Colonic mucosa (tissue), 4 donors: ENCODE results near the gene AADACL3. TPM values are rescaled to one million over a fixed set of nuclear protein-coding genes. Genes with fewer than 3 reads are reported as not detected.
"Not testable (repeated sequence)": the region's sequence is repeated elsewhere in the genome, so short reads cannot be mapped to it uniquely, and the experiment has no call there.

Experiments
- DNase-seq: peaks from one replicate; pipeline ENCODE4 v3.0.0-alpha.2; 2020
- H3K27ac ChIP-seq: fragments of 200-600 bp; one replicate; pipeline ENCODE4 v1.8.0; 2021
- H3K27me3 ChIP-seq: fragments of 200-600 bp; one replicate; pipeline ENCODE4 v1.8.0; 2021
- H3K36me3 ChIP-seq: fragments of 200-600 bp; one replicate; pipeline ENCODE4 v1.8.0; 2021
- H3K4me1 ChIP-seq: fragments of 200-600 bp; one replicate; pipeline ENCODE4 v1.8.0; 2021; ENCODE audit warnings: mild to moderate bottlenecking
- H3K4me3 ChIP-seq: fragments of 200-600 bp; one replicate; pipeline ENCODE4 v1.8.0; 2021
- H3K9ac ChIP-seq, 2 donors: one replicate each; pipeline ENCODE4 v1.7.0; 2013; ENCODE audit warnings: control low read depth in 2 of 2, low read depth in 2 of 2, low read length in 2 of 2
- H3K9me3 ChIP-seq: fragments of 200-600 bp; one replicate; pipeline ENCODE4 v1.8.0; 2021
- CTCF ChIP-seq: fragments of 200-600 bp; IDR thresholded peaks from one replicate; pipeline ENCODE4 v1.8.0; 2022; ENCODE audit warnings: antibody characterized with exemption, mild to moderate bottlenecking
- intact Hi-C: fragments of 100-400 bp; cut with DNase I; formaldehyde crosslinking; loops from one replicate; pipeline ENCODE4 v1.14.1; 2022
- total RNA-seq, 2 donors: library from RNA; stranded (reverse); fragmentation: NEBNext Ultra II Directional in 1 of 2; extraction: Animal tissue kit (Norgen Biotek cat#: 25700) in 1 of 2; gene quantifications; one replicate each; pipeline ENCODE4 v1.2.1, GENCODE V29; 2021
- donor health status: healthy.
- donor health status: DM: no; HTN: no; CAD: no.
- donor health status: DM: no; HTN: no; CAD: no.

The AADACL3 gene
- total RNA-seq, 2 donors from 2014 or later, result not detected

DNA sequence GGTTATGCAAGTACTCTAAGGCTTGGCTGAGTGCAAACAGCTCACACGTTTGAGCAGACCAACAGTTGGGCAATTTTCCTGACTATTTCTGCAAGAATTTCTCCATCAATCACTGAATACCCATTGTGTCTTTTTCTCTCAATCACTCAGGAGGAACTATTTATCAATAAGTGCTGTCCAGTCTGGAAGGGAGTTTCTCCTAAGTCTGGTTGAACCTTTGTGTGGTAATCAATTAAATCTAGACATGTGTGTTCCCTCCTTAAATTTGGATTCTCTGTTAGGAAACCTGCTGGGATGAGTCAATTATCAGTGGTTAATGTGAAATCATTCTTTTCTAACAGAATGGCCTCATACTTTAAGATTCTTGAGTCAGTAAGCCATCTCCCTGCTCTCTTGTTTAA lies 6.8 kb upstream of the AADACL3 start:
- TF ChIP-seq CTCF, result no peak
- H3K4me3 ChIP-seq, result no peak overlapping the region
- no peak overlapping the region for H3K27ac ChIP-seq
- intact Hi-C loops, result no loop called here
- H3K36me3 ChIP-seq, result no peaks in the 10 kb centered on the region
- no peaks in the 10 kb centered on the region for H3K9me3 ChIP-seq
- no peak for DNase-seq
- no peaks in the 10 kb centered on the region for H3K4me1 ChIP-seq
- H3K9ac ChIP-seq, result no peak overlapping the region
- no peaks in the 10 kb centered on the region for H3K27me3 ChIP-seq

GRCh38 chr1:12709696-12710095 lies 6.2 kb upstream of the AADACL3 start:
- H3K9me3 ChIP-seq, result no peaks in the 10 kb centered on the region
- no peak for TF ChIP-seq CTCF
- no peak for DNase-seq
- H3K4me3 ChIP-seq, result no peak overlapping the region
- H3K27me3 ChIP-seq, result no peaks in the 10 kb centered on the region
- H3K27ac ChIP-seq, result no peak overlapping the region
- no peaks in the 10 kb centered on the region for H3K4me1 ChIP-seq
- no peak overlapping the region for H3K9ac ChIP-seq
- intact Hi-C loops, result no loop called here
- H3K36me3 ChIP-seq, result no peaks in the 10 kb centered on the region

DNA sequence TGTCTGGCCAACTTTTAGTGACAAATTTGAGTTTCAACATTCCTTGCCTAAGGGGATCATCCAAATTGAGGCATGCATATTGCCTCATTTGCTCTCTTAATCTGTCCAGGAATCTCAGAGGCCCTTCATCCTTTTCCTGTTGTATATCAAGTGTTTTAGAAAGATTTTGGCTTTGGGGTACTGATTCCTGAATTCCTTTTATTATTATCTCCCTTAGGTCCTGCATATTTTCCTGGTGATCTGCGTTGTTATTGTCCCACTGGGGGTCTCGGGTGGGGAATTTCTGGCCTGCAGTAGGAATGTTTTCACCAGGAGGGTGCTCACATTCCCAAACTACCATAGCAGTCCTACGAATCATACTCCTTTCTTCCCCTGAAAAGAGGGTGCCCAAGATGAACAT lies 4.4 kb upstream of the AADACL3 start:
- no peak for TF ChIP-seq CTCF
- H3K4me3 ChIP-seq, result no peak overlapping the region
- H3K27ac ChIP-seq, result no peak overlapping the region
- H3K9me3 ChIP-seq, result no peaks in the 10 kb centered on the region
- no peaks in the 10 kb centered on the region for H3K27me3 ChIP-seq
- no peak overlapping the region for H3K9ac ChIP-seq
- intact Hi-C loops, result no loop called here
- no peaks in the 10 kb centered on the region for H3K4me1 ChIP-seq
- DNase-seq, result no peak
- H3K36me3 ChIP-seq, result no peaks in the 10 kb centered on the region

- H3K9ac ChIP-seq, result no peak overlapping the region
- H3K9me3 ChIP-seq, result no peaks in the 10 kb centered on the region
- DNase-seq, result no peak
- H3K4me3 ChIP-seq, result no peak overlapping the region
- no peak overlapping the region for H3K27ac ChIP-seq
- H3K4me1 ChIP-seq, result no peaks in the 10 kb centered on the region
- intact Hi-C loops, result no loop called here
- no peaks in the 10 kb centered on the region for H3K27me3 ChIP-seq
- H3K36me3 ChIP-seq, result no peaks in the 10 kb centered on the region
- no peak for TF ChIP-seq CTCF
Observed at GRCh38 chr1:12712076-12712475, 3.8 kb upstream of the AADACL3 start.

DNA sequence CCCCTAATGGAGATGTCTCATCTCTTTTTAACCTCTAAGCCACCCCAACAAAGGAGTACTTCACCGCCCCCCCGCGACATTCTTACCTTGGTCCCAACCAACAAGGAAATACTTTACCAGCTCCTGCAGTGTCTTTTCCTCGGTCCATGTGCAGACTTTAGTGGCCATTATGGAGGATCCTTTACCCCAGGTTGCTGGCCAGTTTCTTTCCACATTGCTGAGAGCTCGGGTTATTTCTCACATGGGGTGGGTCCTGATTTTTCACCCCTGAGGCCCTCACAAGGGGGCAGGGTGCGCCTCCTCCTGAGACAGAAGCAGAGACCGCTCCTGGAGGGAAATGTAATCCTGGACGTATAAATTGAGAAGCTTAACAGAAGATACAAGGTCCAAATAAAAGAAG lies 3.0 kb upstream of the AADACL3 start:
- H3K36me3 ChIP-seq, result no peaks in the 10 kb centered on the region
- H3K9me3 ChIP-seq, result no peaks in the 10 kb centered on the region
- H3K27ac ChIP-seq, result no peak overlapping the region
- no peak overlapping the region for H3K4me3 ChIP-seq
- no peaks in the 10 kb centered on the region for H3K27me3 ChIP-seq
- H3K9ac ChIP-seq, result no peak overlapping the region
- no peak for DNase-seq
- intact Hi-C loops, result no loop called here
- no peaks in the 10 kb centered on the region for H3K4me1 ChIP-seq
- TF ChIP-seq CTCF, result no peak

GRCh38 chr1:12713651-12714050 lies 2.3 kb upstream of the AADACL3 start:
- DNase-seq, H3K4me3 ChIP-seq, H3K9ac ChIP-seq, H3K4me1 ChIP-seq, H3K27me3 ChIP-seq, H3K9me3 ChIP-seq, intact Hi-C loops, H3K27ac ChIP-seq, H3K36me3 ChIP-seq: not testable (repeated sequence)
